ENCODE measurements around the gene PODNL1.
A peak's percentile ranks its signal among the peaks of the same experiment; 100 is the strongest.
"Not testable (repeated sequence)": the region's sequence is repeated elsewhere in the genome, so short reads cannot be mapped to it uniquely, and the experiment has no call there.

Gene PODNL1

GRCh38 chr19:13929956-13930355 is 8.3 kb downstream of the PODNL1 start:
- no peak for DNase-seq (ENCODE audit: low spot score)
- no peak for FAIRE-seq

- FAIRE-seq = no peak
- DNase-seq (ENCODE audit: low spot score) = no peak
Observed at GRCh38 chr19:13929340-13929739, 8.9 kb downstream of the PODNL1 start.

GRCh38 chr19:13926715-13927114 is 11.5 kb downstream of the PODNL1 start:
- no peak for DNase-seq (ENCODE audit: low spot score)
- FAIRE-seq = no peak

GRCh38 chr19:13926010-13926409 is 12.2 kb downstream of the PODNL1 start:
- FAIRE-seq = no peak

GRCh38 chr19:13923194-13923987 is 14.8 kb downstream of the PODNL1 start:
- FAIRE-seq = no peak
- no peak for DNase-seq (ENCODE audit: low spot score)

More at GRCh38 chr19:13926010-13926409, 12.2 kb downstream of the PODNL1 start:
- DNase-seq (ENCODE audit: low spot score) = no peak

GRCh38 chr19:13922118-13922517 is 16.1 kb downstream of the PODNL1 start:
- not testable (repeated sequence) for DNase-seq (ENCODE audit: low spot score); FAIRE-seq

GRCh38 chr19:13920940-13921747 is 17.1 kb downstream of the PODNL1 start:
- peak; percentile 22 for DNase-seq (ENCODE audit: low spot score)
- FAIRE-seq = no peak

GRCh38 chr19:13920524-13920923 is 17.7 kb downstream of the PODNL1 start:
- DNase-seq (ENCODE audit: low spot score) (no peak), FAIRE-seq (no peak)

- FAIRE-seq = no peak
- DNase-seq (ENCODE audit: low spot score) = no peak
Observed at GRCh38 chr19:13918726-13919411, 19.3 kb downstream of the PODNL1 start.

- DNase-seq (ENCODE audit: low spot score) (no peak), FAIRE-seq (no peak)
Observed at GRCh38 chr19:13917888-13918406, 20.3 kb downstream of the PODNL1 start.

GRCh38 chr19:13914777-13915176 is 23.4 kb downstream of the PODNL1 start:
- DNase-seq (ENCODE audit: low spot score) (no peak), FAIRE-seq (no peak)

GRCh38 chr19:13913352-13913751 is 24.9 kb downstream of the PODNL1 start:
- no peak for DNase-seq (ENCODE audit: low spot score)
- FAIRE-seq = no peak

- no peak for DNase-seq (ENCODE audit: low spot score)
- FAIRE-seq = no peak
Observed at GRCh38 chr19:13909430-13909829, 28.8 kb downstream of the PODNL1 start.

- FAIRE-seq (no peak), DNase-seq (ENCODE audit: low spot score) (no peak)
Observed at GRCh38 chr19:13908674-13909073, 29.5 kb downstream of the PODNL1 start.

GRCh38 chr19:13906910-13907309 is 31.3 kb downstream of the PODNL1 start:
- DNase-seq (ENCODE audit: low spot score) (no peak), FAIRE-seq (no peak)

GRCh38 chr19:13906521-13906904 is 31.7 kb downstream of the PODNL1 start:
- FAIRE-seq (no peak), DNase-seq (ENCODE audit: low spot score) (no peak)

- peak; percentile 53 for FAIRE-seq
- peak; percentile 95 for DNase-seq (ENCODE audit: low spot score)
Observed at GRCh38 chr19:13905634-13906520, 32.3 kb downstream of the PODNL1 start, which contains the start of the genes BRME1 and CC2D1A. Gene BRME1 (minus strand): TSS chr19:13906117. CDS start chr19:13904892, 1,225 bp downstream. Gene CC2D1A (plus strand): TSS chr19:13906201. CDS start chr19:13906442, 241 bp downstream.

- FAIRE-seq = no peak
- no peak for DNase-seq (ENCODE audit: low spot score)
Observed at GRCh38 chr19:13902993-13903555, 35.1 kb downstream of the PODNL1 start.

GRCh38 chr19:13899912-13900584 is 38.2 kb downstream of the PODNL1 start:
- no peak for FAIRE-seq
- no peak for DNase-seq (ENCODE audit: low spot score)

GRCh38 chr19:13899393-13899792 is 38.8 kb downstream of the PODNL1 start:
- DNase-seq (ENCODE audit: low spot score) (no peak), FAIRE-seq (no peak)
